HepG2 (cell line): ENCODE results near the gene PGPEP1. TPM values are rescaled to one million over a fixed set of nuclear protein-coding genes. Genes with fewer than 3 reads are reported as not detected.

Source experiments
- ADNP ChIP-seq: sonication (generic); formaldehyde crosslinking; IDR thresholded peaks from 2 replicates; pipeline ENCODE4 v1.4.0; 2020; ENCODE audit warnings: missing genetic modification reagents
- GATA4 ChIP-seq: sonication (generic); IDR thresholded peaks from 2 replicates; pipeline ENCODE4 v1.6.1; 2016; ENCODE audit warnings: antibody characterized with exemption, low read depth, borderline replicate concordance
- MAFF ChIP-seq: IDR thresholded peaks from 2 replicates; pipeline ENCODE4 v1.6.1; 2011; ENCODE audit warnings: low read depth, low read length, improper control_type of control experiment
- MAZ ChIP-seq, 2 experiments: sonication (generic) in 1 of 2; formaldehyde crosslinking in 1 of 2; IDR thresholded peaks; 2 replicates each; pipeline versions ENCODE4 v1.5.0 to v1.6.1; 2012 to 2020; ENCODE audit warnings: low read depth in 2 of 2, mild to moderate bottlenecking in 2 of 2, borderline replicate concordance in 1 of 2, improper control_type of control experiment in 1 of 2, low read length in 1 of 2, missing genetic modification reagents in 1 of 2, moderate library complexity in 1 of 2
- RBM22 ChIP-seq: fragments of 200-400 bp; formaldehyde crosslinking; optimal IDR thresholded peaks from 2 replicates; pipeline ENCODE3; 2017; ENCODE audit warnings: mild to moderate bottlenecking, low read length, moderate library complexity
- RXRB ChIP-seq: IDR thresholded peaks from 2 replicates; pipeline ENCODE4 v1.6.1; 2016; ENCODE audit warnings: borderline replicate concordance, missing genetic modification reagents, missing compliant biosample characterization
- YEATS4 ChIP-seq: sonication (generic); formaldehyde crosslinking; IDR thresholded peaks from 2 replicates; pipeline ENCODE4 v1.4.0; 2020; ENCODE audit warnings: missing genetic modification reagents, borderline replicate concordance
- ZBTB3 ChIP-seq: sonication (generic); formaldehyde crosslinking; IDR thresholded peaks from 2 replicates; pipeline ENCODE4 v1.4.0; 2020; ENCODE audit warnings: low read depth, mild to moderate bottlenecking, moderate library complexity, missing genetic modification reagents, borderline replicate concordance
- ZNF207 ChIP-seq: fragments of 450-650 bp; IDR thresholded peaks from 2 replicates; pipeline ENCODE4 v1.6.1; 2016; ENCODE audit warnings: antibody characterized with exemption, borderline replicate concordance
- ZNF451 ChIP-seq: sonication (generic); formaldehyde crosslinking; IDR thresholded peaks from 2 replicates; pipeline ENCODE4 v1.5.0; 2020; ENCODE audit warnings: mild to moderate bottlenecking, missing genetic modification reagents
- ZNF737 ChIP-seq: sonication (generic); formaldehyde crosslinking; IDR thresholded peaks from 2 replicates; pipeline ENCODE4 v1.5.0; 2020; ENCODE audit warnings: missing genetic modification reagents, mild to moderate bottlenecking, borderline replicate concordance
- ZSCAN25 ChIP-seq: sonication (generic); formaldehyde crosslinking; IDR thresholded peaks from 2 replicates; pipeline ENCODE4 v1.8.0; 2022; ENCODE audit warnings: mild to moderate bottlenecking, missing genetic modification reagents
- ZSCAN29 ChIP-seq: sonication (generic); formaldehyde crosslinking; conservative IDR thresholded peaks from 2 replicates; pipeline ENCODE4 v1.4.0; 2020; ENCODE audit warnings: mild to moderate bottlenecking, missing genetic modification reagents
- polyA plus RNA-seq, 8 experiments: library from polyadenylated mRNA; depleted of rRNA in 3 of 8; stranded (reverse) in 7 of 8; unstranded in 1 of 8; fragments of >200 nt; fragmentation: Illumina TruSeq in 4 of 8; extraction: Trizol in 4 of 8; gene quantifications; 2 replicates each; pipeline versions ENCODE4 v1.2.1 to v1.2.3, GENCODE V29; 2011 to 2016; ENCODE audit warnings: low read depth in 4 of 8, missing spikeins in 1 of 8, mixed read lengths in 1 of 8; ENCODE audit not compliant: insufficient read depth in 1 of 8
- total RNA-seq, 5 experiments: library from RNA; depleted of rRNA; stranded (reverse); fragments of >200 nt; fragmentation: Illumina TruSeq; extraction: Trizol; gene quantifications; 2 replicates each; pipeline ENCODE4 v1.2.3, GENCODE V29; 2016; ENCODE audit warnings: low read depth in 1 of 5
- TF ChIP-seq, protein P1 (sequence below): sonication (generic); formaldehyde crosslinking; IDR thresholded peaks from 2 replicates; pipeline ENCODE4 v1.4.0; 2020; ENCODE audit warnings: mild to moderate bottlenecking, low read depth, missing genetic modification reagents
- TF ChIP-seq, protein P2 (sequence below): sonication (generic); formaldehyde crosslinking; IDR thresholded peaks from 2 replicates; pipeline ENCODE4 v1.9.0; 2021; ENCODE audit warnings: missing genetic modification reagents, mild to moderate bottlenecking, borderline replicate concordance
- TF ChIP-seq, protein P3 (sequence below): sonication (generic); formaldehyde crosslinking; IDR thresholded peaks from 2 replicates; pipeline ENCODE4 v1.5.0; 2020; ENCODE audit warnings: missing genetic modification reagents
- TF ChIP-seq, protein P4 (sequence below): sonication (generic); formaldehyde crosslinking; IDR thresholded peaks from 2 replicates; pipeline ENCODE4 v1.9.0; 2021; ENCODE audit warnings: mild to moderate bottlenecking, missing genetic modification reagents

Gene PGPEP1
- total and polyA plus RNA-seq, 2 of the 13 experiments (the other 11 are each of a cell fraction or from before 2014, with no cell fraction given): 53.1 to 56.6 TPM

DNA sequence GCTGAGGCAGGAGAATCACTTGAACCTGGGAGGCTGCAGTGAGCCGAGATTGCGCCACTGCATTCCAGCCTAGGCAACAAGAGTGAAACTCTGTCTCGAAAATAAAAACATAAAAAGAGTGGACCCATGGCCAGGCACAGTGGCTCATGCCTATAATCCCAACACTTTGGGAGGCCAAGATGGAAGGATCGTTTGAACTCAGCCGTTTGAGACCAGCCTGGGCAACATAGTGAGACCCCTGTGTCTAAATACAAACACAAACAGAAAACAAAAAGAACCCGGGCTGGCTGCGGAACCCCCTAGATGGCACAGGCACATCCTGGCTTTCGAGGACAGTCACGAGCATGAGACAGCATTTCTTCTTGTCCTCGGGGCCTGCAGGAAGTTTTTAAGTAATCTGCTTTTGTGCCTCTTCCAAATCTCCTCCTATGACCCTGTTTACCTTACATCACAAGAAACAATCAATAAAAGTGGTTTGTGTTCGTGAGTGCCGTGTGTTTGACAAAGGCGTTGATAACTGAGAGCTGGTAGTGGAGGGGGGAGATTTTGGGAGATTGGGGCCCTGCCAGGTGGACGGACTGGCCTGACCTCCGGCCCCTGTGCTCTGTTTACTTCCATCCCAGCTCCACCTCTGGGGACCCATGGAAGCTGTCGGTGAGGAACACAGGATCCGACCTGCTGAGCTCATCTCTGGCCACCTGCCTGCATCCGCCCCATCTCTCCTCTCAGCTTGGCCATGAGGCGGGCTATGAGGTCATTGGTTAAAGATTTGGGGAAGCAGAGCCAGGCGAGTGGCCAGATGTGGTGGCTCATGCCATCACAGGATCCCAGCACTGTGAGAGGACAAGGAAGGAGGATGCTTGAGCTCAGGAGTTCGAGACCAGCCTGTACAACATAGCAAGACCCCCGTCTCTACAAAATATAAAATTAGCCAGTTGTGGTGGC, 39.7 kb downstream of the PGPEP1 start (continued):
- TF ChIP-seq, protein P1, sequence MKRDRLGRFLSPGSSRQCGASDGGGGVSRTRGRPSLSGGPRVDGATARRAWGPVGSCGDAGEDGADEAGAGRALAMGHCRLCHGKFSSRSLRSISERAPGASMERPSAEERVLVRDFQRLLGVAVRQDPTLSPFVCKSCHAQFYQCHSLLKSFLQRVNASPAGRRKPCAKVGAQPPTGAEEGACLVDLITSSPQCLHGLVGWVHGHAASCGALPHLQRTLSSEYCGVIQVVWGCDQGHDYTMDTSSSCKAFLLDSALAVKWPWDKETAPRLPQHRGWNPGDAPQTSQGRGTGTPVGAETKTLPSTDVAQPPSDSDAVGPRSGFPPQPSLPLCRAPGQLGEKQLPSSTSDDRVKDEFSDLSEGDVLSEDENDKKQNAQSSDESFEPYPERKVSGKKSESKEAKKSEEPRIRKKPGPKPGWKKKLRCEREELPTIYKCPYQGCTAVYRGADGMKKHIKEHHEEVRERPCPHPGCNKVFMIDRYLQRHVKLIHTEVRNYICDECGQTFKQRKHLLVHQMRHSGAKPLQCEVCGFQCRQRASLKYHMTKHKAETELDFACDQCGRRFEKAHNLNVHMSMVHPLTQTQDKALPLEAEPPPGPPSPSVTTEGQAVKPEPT (CRISPR knock-in tag): no peak; the same call in 1 of the 2 replicates
- TF ChIP-seq ZBTB3 (CRISPR knock-in tag) (no peak; the same call in 1 of the 2 replicates), ZNF451 (no peak), GATA4 (peak; percentile 94), ZSCAN25 (peak; percentile 84; the same call in 1 of the 2 replicates), ZNF207 (no peak), ZSCAN29 (CRISPR knock-in tag) (peak; percentile 95), ZNF737 (CRISPR knock-in tag) (no peak), YEATS4 (no peak), RXRB (CRISPR knock-in tag) (peak; percentile 98), RBM22 (no peak), MAFF (peak; percentile 40; the same call in 1 of the 2 replicates), ADNP (CRISPR knock-in tag) (peak; percentile 57; the same call in 1 of the 2 replicates), MAZ (IDR thresholded peaks at IDR 0.05; ENCODE audit: borderline replicate concordance, low read depth, low read length) (peak; percentile 74; the same call in 1 of the 2 replicates), MAZ (CRISPR knock-in tag; IDR thresholded peaks at IDR 0.05; ENCODE audit: low read depth) (peak; percentile 93; the same call in 1 of the 2 replicates)
- TF ChIP-seq, protein P2, sequence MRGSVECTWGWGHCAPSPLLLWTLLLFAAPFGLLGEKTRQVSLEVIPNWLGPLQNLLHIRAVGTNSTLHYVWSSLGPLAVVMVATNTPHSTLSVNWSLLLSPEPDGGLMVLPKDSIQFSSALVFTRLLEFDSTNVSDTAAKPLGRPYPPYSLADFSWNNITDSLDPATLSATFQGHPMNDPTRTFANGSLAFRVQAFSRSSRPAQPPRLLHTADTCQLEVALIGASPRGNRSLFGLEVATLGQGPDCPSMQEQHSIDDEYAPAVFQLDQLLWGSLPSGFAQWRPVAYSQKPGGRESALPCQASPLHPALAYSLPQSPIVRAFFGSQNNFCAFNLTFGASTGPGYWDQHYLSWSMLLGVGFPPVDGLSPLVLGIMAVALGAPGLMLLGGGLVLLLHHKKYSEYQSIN (CRISPR knock-in tag): no peak
- TF ChIP-seq, protein P3, sequence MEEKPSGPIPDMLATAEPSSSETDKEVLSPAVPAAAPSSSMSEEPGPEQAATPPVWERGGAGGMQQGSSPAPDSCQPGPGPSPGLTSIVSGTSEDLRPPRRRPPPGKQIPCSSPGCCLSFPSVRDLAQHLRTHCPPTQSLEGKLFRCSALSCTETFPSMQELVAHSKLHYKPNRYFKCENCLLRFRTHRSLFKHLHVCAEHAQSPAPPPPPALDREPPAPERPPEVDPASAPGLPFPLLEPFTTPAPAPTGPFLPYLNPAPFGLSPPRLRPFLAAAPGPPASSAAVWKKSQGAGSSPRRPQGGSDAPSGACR: peak; percentile 91; the same call in 1 of the 2 replicates
- TF ChIP-seq, protein P4, sequence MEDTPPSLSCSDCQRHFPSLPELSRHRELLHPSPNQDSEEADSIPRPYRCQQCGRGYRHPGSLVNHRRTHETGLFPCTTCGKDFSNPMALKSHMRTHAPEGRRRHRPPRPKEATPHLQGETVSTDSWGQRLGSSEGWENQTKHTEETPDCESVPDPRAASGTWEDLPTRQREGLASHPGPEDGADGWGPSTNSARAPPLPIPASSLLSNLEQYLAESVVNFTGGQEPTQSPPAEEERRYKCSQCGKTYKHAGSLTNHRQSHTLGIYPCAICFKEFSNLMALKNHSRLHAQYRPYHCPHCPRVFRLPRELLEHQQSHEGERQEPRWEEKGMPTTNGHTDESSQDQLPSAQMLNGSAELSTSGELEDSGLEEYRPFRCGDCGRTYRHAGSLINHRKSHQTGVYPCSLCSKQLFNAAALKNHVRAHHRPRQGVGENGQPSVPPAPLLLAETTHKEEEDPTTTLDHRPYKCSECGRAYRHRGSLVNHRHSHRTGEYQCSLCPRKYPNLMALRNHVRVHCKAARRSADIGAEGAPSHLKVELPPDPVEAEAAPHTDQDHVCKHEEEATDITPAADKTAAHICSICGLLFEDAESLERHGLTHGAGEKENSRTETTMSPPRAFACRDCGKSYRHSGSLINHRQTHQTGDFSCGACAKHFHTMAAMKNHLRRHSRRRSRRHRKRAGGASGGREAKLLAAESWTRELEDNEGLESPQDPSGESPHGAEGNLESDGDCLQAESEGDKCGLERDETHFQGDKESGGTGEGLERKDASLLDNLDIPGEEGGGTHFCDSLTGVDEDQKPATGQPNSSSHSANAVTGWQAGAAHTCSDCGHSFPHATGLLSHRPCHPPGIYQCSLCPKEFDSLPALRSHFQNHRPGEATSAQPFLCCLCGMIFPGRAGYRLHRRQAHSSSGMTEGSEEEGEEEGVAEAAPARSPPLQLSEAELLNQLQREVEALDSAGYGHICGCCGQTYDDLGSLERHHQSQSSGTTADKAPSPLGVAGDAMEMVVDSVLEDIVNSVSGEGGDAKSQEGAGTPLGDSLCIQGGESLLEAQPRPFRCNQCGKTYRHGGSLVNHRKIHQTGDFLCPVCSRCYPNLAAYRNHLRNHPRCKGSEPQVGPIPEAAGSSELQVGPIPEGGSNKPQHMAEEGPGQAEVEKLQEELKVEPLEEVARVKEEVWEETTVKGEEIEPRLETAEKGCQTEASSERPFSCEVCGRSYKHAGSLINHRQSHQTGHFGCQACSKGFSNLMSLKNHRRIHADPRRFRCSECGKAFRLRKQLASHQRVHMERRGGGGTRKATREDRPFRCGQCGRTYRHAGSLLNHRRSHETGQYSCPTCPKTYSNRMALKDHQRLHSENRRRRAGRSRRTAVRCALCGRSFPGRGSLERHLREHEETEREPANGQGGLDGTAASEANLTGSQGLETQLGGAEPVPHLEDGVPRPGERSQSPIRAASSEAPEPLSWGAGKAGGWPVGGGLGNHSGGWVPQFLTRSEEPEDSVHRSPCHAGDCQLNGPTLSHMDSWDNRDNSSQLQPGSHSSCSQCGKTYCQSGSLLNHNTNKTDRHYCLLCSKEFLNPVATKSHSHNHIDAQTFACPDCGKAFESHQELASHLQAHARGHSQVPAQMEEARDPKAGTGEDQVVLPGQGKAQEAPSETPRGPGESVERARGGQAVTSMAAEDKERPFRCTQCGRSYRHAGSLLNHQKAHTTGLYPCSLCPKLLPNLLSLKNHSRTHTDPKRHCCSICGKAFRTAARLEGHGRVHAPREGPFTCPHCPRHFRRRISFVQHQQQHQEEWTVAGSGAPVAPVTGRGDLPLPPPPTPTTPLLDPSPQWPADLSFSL (CRISPR knock-in tag): no peak
